Measurements from ENCODE around the gene PTRHD1.

- no peak for TF ChIP-seq CTCF (IDR thresholded peaks at IDR 0.05; ENCODE audit: low read length)
- TF ChIP-seq EZH2 (optimal IDR thresholded peaks at IDR 0.05; ENCODE audit: low read depth, low read length) = no peak
- no peak for TF ChIP-seq EZH2phosphoT487 (IDR thresholded peaks at IDR 0.05; ENCODE audit: low read length)
Measured at GRCh38 chr2:24813691-24814137, 20.5 kb upstream of the PTRHD1 start.
